Adipose tissue (tissue), 3 donors: ENCODE measurements around the gene COL27A1. TPM values are rescaled to one million over a fixed set of nuclear protein-coding genes. Genes with fewer than 3 reads are reported as not detected.

Source experiments
- H3K27ac ChIP-seq: one replicate; pipeline ENCODE4 v1.5.1; 2013; ENCODE audit warnings: low read depth, low read length
- WGBS, 3 donors: extraction: QIAGEN DNeasy Blood & Tissue Kit; methylation state at CpG; one replicate each; pipeline ENCODE4 v1.1.7; 2013; 5-methylcytosine and 5-hydroxymethylcytosine counted together
- polyA plus RNA-seq, 3 donors: library from polyadenylated mRNA; stranded (reverse); fragments of 200-250 nt; gene quantifications; one replicate each; pipeline ENCODE4 v1.2.3, GENCODE V29; 2013
- donor health status: healthy with polysubstance abuse.
- donor health status: Bipolar disorder and iron deficiency.
- donor health status: healthy.

COL27A1 gene
- polyA plus RNA-seq, 3 donors, result 9.3 to 20.6 (median 14.2) TPM

- no peak overlapping the region for H3K27ac ChIP-seq
- 94 to 96% (median 96%) methylated on average over 18 of the region's 18 CpGs for WGBS, 3 donors
These were observed 53.8 kb downstream of the COL27A1 start for GRCh38 chr9:114209151-114209550.

GRCh38 chr9:114210136-114210535 lies 54.8 kb downstream of the COL27A1 start:
- no peak overlapping the region for H3K27ac ChIP-seq
- 94 to 97% (median 95%) methylated on average over 4 of the region's 4 CpGs for WGBS, 3 donors

- WGBS, 3 donors, result 83 to 85% (median 85%) methylated on average over 15 of the region's 15 CpGs
- no peak overlapping the region for H3K27ac ChIP-seq
These were observed 55.4 kb downstream of the COL27A1 start for GRCh38 chr9:114210691-114211276.

- H3K27ac ChIP-seq, result no peak overlapping the region
- WGBS, 3 donors, result 77 to 92% (median 89%) methylated on average over 5 of the region's 5 CpGs
These were observed 57.5 kb downstream of the COL27A1 start for GRCh38 chr9:114212826-114213225.

- WGBS, 3 donors, result 93 to 95% (median 94%) methylated on average over 6 of the region's 6 CpGs
- H3K27ac ChIP-seq, result no peak overlapping the region
These were observed 58.2 kb downstream of the COL27A1 start for GRCh38 chr9:114213566-114213965.

- WGBS, 3 donors, result 70 to 93% (median 79%) methylated on average over 6 of the region's 6 CpGs
- no peak overlapping the region for H3K27ac ChIP-seq
These were observed 58.8 kb downstream of the COL27A1 start for GRCh38 chr9:114214181-114214580.

- WGBS, 3 donors, result 72 to 86% (median 79%) methylated on average over 7 of the region's 7 CpGs
- no peak overlapping the region for H3K27ac ChIP-seq
These were observed 59.5 kb downstream of the COL27A1 start for GRCh38 chr9:114214686-114215414.

GRCh38 chr9:114216081-114216480 lies 60.7 kb downstream of the COL27A1 start:
- 32 to 51% (median 49%) methylated on average over 7 of the region's 7 CpGs for WGBS, 3 donors
- no peak overlapping the region for H3K27ac ChIP-seq

- 90 to 96% (median 93%) methylated on average over 4 of the region's 4 CpGs for WGBS, 3 donors
- H3K27ac ChIP-seq, result no peak overlapping the region
These were observed 61.6 kb downstream of the COL27A1 start for GRCh38 chr9:114216976-114217375.

- H3K27ac ChIP-seq, result no peak overlapping the region
These were observed 63.2 kb downstream of the COL27A1 start for GRCh38 chr9:114218264-114219120.

GRCh38 chr9:114220061-114220541 lies 64.8 kb downstream of the COL27A1 start:
- H3K27ac ChIP-seq, result no peak overlapping the region
- WGBS, 3 donors, result 82 to 93% (median 86%) methylated on average over 8 of the region's 8 CpGs

More at GRCh38 chr9:114218264-114219120, 63.2 kb downstream of the COL27A1 start:
- 86 to 94% (median 92%) methylated on average over 11 of the region's 11 CpGs for WGBS, 3 donors

- 79 to 94% (median 86%) methylated on average over 10 of the region's 10 CpGs for WGBS, 3 donors
- no peak overlapping the region for H3K27ac ChIP-seq
These were observed 66.5 kb downstream of the COL27A1 start for GRCh38 chr9:114221706-114222465.

- no peak overlapping the region for H3K27ac ChIP-seq
These were observed 68.4 kb downstream of the COL27A1 start for GRCh38 chr9:114223564-114224246.

GRCh38 chr9:114224247-114224610 lies 68.9 kb downstream of the COL27A1 start:
- H3K27ac ChIP-seq, result no peak overlapping the region
- WGBS, 3 donors, result 43 to 54% (median 51%) methylated on average over 3 of the region's 3 CpGs

More at GRCh38 chr9:114223564-114224246, 68.4 kb downstream of the COL27A1 start:
- 74 to 87% (median 84%) methylated on average over 4 of the region's 4 CpGs for WGBS, 3 donors

GRCh38 chr9:114225561-114226212 lies 70.3 kb downstream of the COL27A1 start:
- WGBS, 3 donors, result 50 to 77% (median 57%) methylated on average over 11 of the region's 11 CpGs
- no peak overlapping the region for H3K27ac ChIP-seq

- 90 to 94% (median 93%) methylated on average over 10 of the region's 10 CpGs for WGBS, 3 donors
These were observed 71.1 kb downstream of the COL27A1 start for GRCh38 chr9:114226246-114227055.

More at GRCh38 chr9:114226246-114227055, 71.1 kb downstream of the COL27A1 start:
- no peak overlapping the region for H3K27ac ChIP-seq
